HepG2 (cell line): ENCODE measurements around the gene RPS19BP1. TPM values are rescaled to one million over a fixed set of nuclear protein-coding genes. Genes with fewer than 3 reads are reported as not detected.

Experiments
- FOXK1 ChIP-seq: sonication (generic); formaldehyde crosslinking; IDR thresholded peaks from 2 replicates; pipeline ENCODE4 v1.4.0; 2020; ENCODE audit warnings: low read depth, missing genetic modification reagents, borderline replicate concordance
- GATA4 ChIP-seq: sonication (generic); IDR thresholded peaks from 2 replicates; pipeline ENCODE4 v1.6.1; 2016; ENCODE audit warnings: antibody characterized with exemption, low read depth, borderline replicate concordance
- KDM5B ChIP-seq: sonication (generic); formaldehyde crosslinking; IDR thresholded peaks from 2 replicates; pipeline ENCODE4 v1.4.0; 2020; ENCODE audit warnings: missing genetic modification reagents, mild to moderate bottlenecking, borderline replicate concordance
- NR2F6 ChIP-seq, 2 experiments: IDR thresholded peaks; 2 replicates each; pipeline ENCODE4 v1.6.1; 2016; ENCODE audit warnings: antibody characterized with exemption in 1 of 2, mild to moderate bottlenecking in 1 of 2
- PHF8 ChIP-seq: sonication (generic); formaldehyde crosslinking; IDR thresholded peaks from 2 replicates; pipeline ENCODE4 v1.5.0; 2020; ENCODE audit warnings: missing genetic modification reagents
- POLR2AphosphoS2 ChIP-seq: IDR thresholded peaks from 2 replicates; pipeline ENCODE4 v1.6.1; 2011; ENCODE audit warnings: low read depth, low read length, improper control_type of control experiment
- SALL2 ChIP-seq: sonication (generic); formaldehyde crosslinking; IDR thresholded peaks from 2 replicates; pipeline ENCODE4 v1.8.1; 2023; ENCODE audit warnings: mild to moderate bottlenecking, missing genetic modification reagents, inconsistent platforms
- SATB2 ChIP-seq: sonication (generic); formaldehyde crosslinking; IDR thresholded peaks from 2 replicates; pipeline ENCODE4 v1.5.0; 2020; ENCODE audit warnings: missing genetic modification reagents
- SIN3A ChIP-seq: IDR thresholded peaks from 2 replicates; pipeline ENCODE4 v1.6.1; 2011; ENCODE audit warnings: low read depth, mild to moderate bottlenecking, control low read depth, low read length, borderline replicate concordance
- SRY ChIP-seq: sonication (generic); formaldehyde crosslinking; IDR thresholded peaks from 2 replicates; pipeline ENCODE4 v1.8.0; 2022; ENCODE audit warnings: mild to moderate bottlenecking, missing genetic modification reagents
- ZFX ChIP-seq: sonication (generic); formaldehyde crosslinking; IDR thresholded peaks from 2 replicates; pipeline ENCODE4 v1.4.0; 2020; ENCODE audit warnings: mild to moderate bottlenecking, low read depth, missing genetic modification reagents, moderate library complexity
- ZNF234 ChIP-seq: sonication (generic); formaldehyde crosslinking; conservative IDR thresholded peaks from 2 replicates; pipeline ENCODE4 v1.5.1; 2020; ENCODE audit warnings: mild to moderate bottlenecking, missing genetic modification reagents
- ZNF253 ChIP-seq: sonication (generic); formaldehyde crosslinking; IDR thresholded peaks from 2 replicates; pipeline ENCODE4 v1.8.0; 2022; ENCODE audit warnings: mild to moderate bottlenecking, missing genetic modification reagents, borderline replicate concordance
- ZNF567 ChIP-seq: sonication (generic); formaldehyde crosslinking; IDR thresholded peaks from 2 replicates; pipeline ENCODE4 v1.8.1; 2023; ENCODE audit warnings: mild to moderate bottlenecking, missing genetic modification reagents, borderline replicate concordance
- ZNF619 ChIP-seq: sonication (generic); formaldehyde crosslinking; IDR thresholded peaks from 2 replicates; pipeline ENCODE4 v1.4.0; 2020; ENCODE audit warnings: mild to moderate bottlenecking, missing genetic modification reagents
- ZNF780A ChIP-seq: sonication (generic); formaldehyde crosslinking; IDR thresholded peaks from 2 replicates; pipeline ENCODE4 v1.8.0; 2022; ENCODE audit warnings: mild to moderate bottlenecking, missing genetic modification reagents, moderate library complexity
- ZSCAN21 ChIP-seq: sonication (generic); formaldehyde crosslinking; IDR thresholded peaks from 2 replicates; pipeline ENCODE4 v1.8.0; 2022; ENCODE audit warnings: mild to moderate bottlenecking, missing genetic modification reagents, moderate library complexity, borderline replicate concordance
- polyA plus RNA-seq, 8 experiments: library from polyadenylated mRNA; depleted of rRNA in 3 of 8; stranded (reverse) in 7 of 8; unstranded in 1 of 8; fragments of >200 nt; fragmentation: Illumina TruSeq in 4 of 8; extraction: Trizol in 4 of 8; gene quantifications; 2 replicates each; pipeline versions ENCODE4 v1.2.1 to v1.2.3, GENCODE V29; 2011 to 2016; ENCODE audit warnings: low read depth in 4 of 8, missing spikeins in 1 of 8, mixed read lengths in 1 of 8; ENCODE audit not compliant: insufficient read depth in 1 of 8
- total RNA-seq, 5 experiments: library from RNA; depleted of rRNA; stranded (reverse); fragments of >200 nt; fragmentation: Illumina TruSeq; extraction: Trizol; gene quantifications; 2 replicates each; pipeline ENCODE4 v1.2.3, GENCODE V29; 2016; ENCODE audit warnings: low read depth in 1 of 5
- TF ChIP-seq, protein P1 (sequence below): sonication (generic); formaldehyde crosslinking; IDR thresholded peaks from 2 replicates; pipeline ENCODE4 v1.4.0; 2020; ENCODE audit warnings: mild to moderate bottlenecking, low read depth, missing genetic modification reagents
- TF ChIP-seq, protein P2 (sequence below): sonication (generic); formaldehyde crosslinking; IDR thresholded peaks from 2 replicates; pipeline ENCODE4 v1.5.1; 2020; ENCODE audit warnings: missing genetic modification reagents, mild to moderate bottlenecking, borderline replicate concordance
- TF ChIP-seq, protein P3 (sequence below): IDR thresholded peaks from 2 replicates; pipeline ENCODE4 v1.6.1; 2016; ENCODE audit warnings: low read depth, missing genetic modification reagents, missing compliant biosample characterization

RPS19BP1 gene
- total and polyA plus RNA-seq, 2 of the 13 experiments (the other 11 are each of a cell fraction or from before 2014, with no cell fraction given): 44.3 to 81.3 TPM

- TF ChIP-seq ZNF253: 0 out of 2 replicates have a peak, but pooled peaks have one; percentile 66
- TF ChIP-seq SRY (CRISPR knock-in tag): 0 out of 2 replicates have a peak, but pooled peaks have one; percentile 36
- peak; percentile 42; the same call in 1 of the 2 replicates for TF ChIP-seq ZSCAN21 (CRISPR knock-in tag)
- peak; percentile 78; the same call in 1 of the 2 replicates for TF ChIP-seq SALL2
- TF ChIP-seq, protein P1, sequence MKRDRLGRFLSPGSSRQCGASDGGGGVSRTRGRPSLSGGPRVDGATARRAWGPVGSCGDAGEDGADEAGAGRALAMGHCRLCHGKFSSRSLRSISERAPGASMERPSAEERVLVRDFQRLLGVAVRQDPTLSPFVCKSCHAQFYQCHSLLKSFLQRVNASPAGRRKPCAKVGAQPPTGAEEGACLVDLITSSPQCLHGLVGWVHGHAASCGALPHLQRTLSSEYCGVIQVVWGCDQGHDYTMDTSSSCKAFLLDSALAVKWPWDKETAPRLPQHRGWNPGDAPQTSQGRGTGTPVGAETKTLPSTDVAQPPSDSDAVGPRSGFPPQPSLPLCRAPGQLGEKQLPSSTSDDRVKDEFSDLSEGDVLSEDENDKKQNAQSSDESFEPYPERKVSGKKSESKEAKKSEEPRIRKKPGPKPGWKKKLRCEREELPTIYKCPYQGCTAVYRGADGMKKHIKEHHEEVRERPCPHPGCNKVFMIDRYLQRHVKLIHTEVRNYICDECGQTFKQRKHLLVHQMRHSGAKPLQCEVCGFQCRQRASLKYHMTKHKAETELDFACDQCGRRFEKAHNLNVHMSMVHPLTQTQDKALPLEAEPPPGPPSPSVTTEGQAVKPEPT (CRISPR knock-in tag): peak; percentile 87; the same call in 1 of the 2 replicates
- peak; percentile 89 for TF ChIP-seq ZFX (CRISPR knock-in tag)
- no peak for TF ChIP-seq NR2F6 (IDR thresholded peaks at IDR 0.05)
- no peak; the same call in 1 of the 2 replicates for TF ChIP-seq NR2F6 (CRISPR knock-in tag; IDR thresholded peaks at IDR 0.05)
- TF ChIP-seq SATB2 (CRISPR knock-in tag): 0 out of 2 replicates have a peak, but pooled peaks have one; percentile 63
- peak; percentile 40; the same call in 1 of the 2 replicates for TF ChIP-seq SIN3A
- TF ChIP-seq POLR2AphosphoS2: no peak
- peak; percentile 97 for TF ChIP-seq PHF8 (CRISPR knock-in tag)
- peak; percentile 70; the same call in 1 of the 2 replicates for TF ChIP-seq FOXK1 (CRISPR knock-in tag)
- TF ChIP-seq ZNF780A: no peak
- TF ChIP-seq ZNF619 (CRISPR knock-in tag): peak; percentile 69; the same call in 1 of the 2 replicates
- TF ChIP-seq, protein P2, sequence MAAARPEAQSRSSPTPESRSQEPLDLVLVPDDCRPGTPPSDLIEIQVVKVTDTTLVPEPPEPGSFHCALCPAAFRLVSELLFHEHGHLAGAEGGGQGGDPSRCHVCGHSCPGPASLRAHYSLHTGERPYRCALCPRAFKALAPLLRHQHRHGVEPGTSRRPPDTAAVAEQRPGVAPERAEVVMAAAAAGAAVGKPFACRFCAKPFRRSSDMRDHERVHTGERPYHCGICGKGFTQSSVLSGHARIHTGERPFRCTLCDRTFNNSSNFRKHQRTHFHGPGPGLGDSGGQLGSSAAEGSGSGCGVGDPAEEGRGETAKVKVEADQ: peak; percentile 16; the same call in 1 of the 2 replicates
- TF ChIP-seq GATA4: peak; percentile 68
- TF ChIP-seq KDM5B (CRISPR knock-in tag): peak; percentile 67; the same call in 1 of the 2 replicates
- no peak for TF ChIP-seq ZNF234 (CRISPR knock-in tag)
- TF ChIP-seq ZNF567 (CRISPR knock-in tag): no peak; the same call in none of the 2 replicates
- TF ChIP-seq, protein P3, sequence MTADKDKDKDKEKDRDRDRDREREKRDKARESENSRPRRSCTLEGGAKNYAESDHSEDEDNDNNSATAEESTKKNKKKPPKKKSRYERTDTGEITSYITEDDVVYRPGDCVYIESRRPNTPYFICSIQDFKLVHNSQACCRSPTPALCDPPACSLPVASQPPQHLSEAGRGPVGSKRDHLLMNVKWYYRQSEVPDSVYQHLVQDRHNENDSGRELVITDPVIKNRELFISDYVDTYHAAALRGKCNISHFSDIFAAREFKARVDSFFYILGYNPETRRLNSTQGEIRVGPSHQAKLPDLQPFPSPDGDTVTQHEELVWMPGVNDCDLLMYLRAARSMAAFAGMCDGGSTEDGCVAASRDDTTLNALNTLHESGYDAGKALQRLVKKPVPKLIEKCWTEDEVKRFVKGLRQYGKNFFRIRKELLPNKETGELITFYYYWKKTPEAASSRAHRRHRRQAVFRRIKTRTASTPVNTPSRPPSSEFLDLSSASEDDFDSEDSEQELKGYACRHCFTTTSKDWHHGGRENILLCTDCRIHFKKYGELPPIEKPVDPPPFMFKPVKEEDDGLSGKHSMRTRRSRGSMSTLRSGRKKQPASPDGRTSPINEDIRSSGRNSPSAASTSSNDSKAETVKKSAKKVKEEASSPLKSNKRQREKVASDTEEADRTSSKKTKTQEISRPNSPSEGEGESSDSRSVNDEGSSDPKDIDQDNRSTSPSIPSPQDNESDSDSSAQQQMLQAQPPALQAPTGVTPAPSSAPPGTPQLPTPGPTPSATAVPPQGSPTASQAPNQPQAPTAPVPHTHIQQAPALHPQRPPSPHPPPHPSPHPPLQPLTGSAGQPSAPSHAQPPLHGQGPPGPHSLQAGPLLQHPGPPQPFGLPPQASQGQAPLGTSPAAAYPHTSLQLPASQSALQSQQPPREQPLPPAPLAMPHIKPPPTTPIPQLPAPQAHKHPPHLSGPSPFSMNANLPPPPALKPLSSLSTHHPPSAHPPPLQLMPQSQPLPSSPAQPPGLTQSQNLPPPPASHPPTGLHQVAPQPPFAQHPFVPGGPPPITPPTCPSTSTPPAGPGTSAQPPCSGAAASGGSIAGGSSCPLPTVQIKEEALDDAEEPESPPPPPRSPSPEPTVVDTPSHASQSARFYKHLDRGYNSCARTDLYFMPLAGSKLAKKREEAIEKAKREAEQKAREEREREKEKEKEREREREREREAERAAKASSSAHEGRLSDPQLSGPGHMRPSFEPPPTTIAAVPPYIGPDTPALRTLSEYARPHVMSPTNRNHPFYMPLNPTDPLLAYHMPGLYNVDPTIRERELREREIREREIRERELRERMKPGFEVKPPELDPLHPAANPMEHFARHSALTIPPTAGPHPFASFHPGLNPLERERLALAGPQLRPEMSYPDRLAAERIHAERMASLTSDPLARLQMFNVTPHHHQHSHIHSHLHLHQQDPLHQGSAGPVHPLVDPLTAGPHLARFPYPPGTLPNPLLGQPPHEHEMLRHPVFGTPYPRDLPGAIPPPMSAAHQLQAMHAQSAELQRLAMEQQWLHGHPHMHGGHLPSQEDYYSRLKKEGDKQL (CRISPR knock-in tag): no peak
These were observed at the start of gene RPS19BP1 (continued) for GRCh38 chr22:39532215-39533073.
